ENCODE results near the gene TARS2.

The TARS2 gene

GRCh38 chr1:150535511-150536287, 48.5 kb downstream of the TARS2 start:
- DNase-seq (ENCODE audit: low read depth), result no peak
- H3K4me3 ChIP-seq (ENCODE audit: low read length), result no peak overlapping the region
- TF ChIP-seq CTCF (conservative IDR thresholded peaks at IDR 0.05; ENCODE audit: low read depth, low read length), result no peak

DNA sequence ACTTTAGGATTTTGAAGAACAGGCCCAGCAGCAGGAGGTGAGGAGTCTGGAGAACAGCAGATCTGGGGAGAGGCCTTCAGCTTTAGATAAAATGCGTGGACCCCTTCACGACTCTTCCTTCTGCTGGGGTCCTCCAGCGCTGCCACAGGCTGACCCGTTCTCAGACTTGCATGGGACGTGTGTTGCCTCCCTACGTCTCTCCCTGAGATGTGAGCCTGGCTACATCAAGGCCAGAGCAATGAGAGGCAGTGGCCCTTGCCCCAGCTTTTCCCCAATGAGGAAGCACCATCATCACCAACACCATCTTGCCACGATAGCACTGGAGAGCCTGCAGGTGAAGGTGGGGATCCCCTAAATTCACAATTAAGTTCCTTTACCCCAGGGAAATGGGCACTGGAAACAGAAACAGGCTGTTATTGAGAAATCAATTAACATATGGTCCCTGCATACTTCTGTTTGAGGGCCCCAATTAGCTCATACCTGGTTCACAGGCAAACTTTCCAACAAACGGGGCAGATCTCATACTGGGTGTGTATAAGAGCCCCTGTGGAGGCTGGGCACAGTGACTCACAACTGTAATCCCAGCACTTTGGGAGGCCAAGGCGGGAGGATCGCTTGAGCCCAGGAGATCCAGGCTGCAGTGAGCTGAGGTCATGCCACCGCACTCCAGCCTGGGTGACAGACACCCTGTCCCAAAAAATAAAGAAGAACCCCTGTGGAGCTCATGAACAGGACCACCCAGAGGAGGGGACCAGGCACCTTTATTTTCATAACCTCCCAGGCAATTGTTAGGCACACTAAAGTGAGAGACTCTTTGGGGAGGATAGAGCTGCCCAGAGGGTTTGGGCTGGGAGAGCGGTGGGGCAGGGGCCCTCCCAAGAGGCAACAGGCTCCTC, 49.9 kb downstream of the TARS2 start:
- no peak overlapping the region for H3K4me3 ChIP-seq (ENCODE audit: low read length)
- DNase-seq (ENCODE audit: low read depth), result no peak
- no peak for TF ChIP-seq CTCF (conservative IDR thresholded peaks at IDR 0.05; ENCODE audit: low read depth, low read length)

DNA sequence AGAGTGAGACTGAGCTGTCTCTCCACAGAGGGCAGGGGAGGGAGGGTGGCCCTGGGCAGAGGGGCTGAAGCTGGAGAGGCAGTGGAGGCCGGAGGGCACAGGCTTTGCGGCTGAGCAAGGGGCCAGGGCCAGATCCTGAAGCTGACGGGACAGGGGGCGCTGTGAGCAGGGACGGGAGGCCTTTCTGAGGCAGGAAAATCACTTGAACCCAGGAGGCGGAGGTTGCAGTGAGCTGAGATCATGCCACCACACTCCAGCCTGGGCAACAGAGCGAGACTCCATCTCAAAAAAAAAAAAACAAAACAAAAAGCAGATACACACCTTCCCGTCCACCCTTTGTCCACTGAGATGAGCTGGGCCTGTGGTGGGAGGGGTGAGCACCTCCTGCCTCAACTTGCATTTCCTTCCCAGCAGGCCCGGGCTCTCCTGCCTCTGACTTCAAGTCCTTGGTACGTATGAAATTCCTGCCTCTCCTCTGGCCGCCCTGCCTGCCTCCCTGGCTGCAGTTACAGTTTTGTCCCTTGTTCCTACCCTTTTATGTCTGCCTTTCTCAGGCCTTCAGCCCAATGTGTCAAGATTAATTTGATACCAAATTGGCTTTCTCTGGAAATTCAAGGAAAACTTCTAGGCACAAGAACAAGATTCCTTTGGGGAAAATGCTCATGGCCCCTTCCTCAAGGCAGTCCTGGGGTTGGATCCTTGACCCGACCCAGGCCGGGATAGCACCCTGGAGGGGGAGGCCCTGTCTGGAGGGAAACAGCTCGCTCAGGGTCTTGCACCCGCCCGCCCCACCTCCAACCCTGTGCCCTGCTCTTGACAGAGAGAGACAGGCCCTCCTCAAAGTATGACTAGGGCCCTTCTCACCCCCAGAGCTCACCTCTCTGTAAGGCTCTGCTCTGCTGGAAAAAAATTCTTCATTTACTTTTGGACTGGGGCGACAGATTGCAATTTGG, 50.8 kb downstream of the TARS2 start:
- TF ChIP-seq CTCF (conservative IDR thresholded peaks at IDR 0.05; ENCODE audit: low read depth, low read length), result peak; percentile 11
- no peak overlapping the region for H3K4me3 ChIP-seq (ENCODE audit: low read length)
- DNase-seq (ENCODE audit: low read depth), result no peak

DNA sequence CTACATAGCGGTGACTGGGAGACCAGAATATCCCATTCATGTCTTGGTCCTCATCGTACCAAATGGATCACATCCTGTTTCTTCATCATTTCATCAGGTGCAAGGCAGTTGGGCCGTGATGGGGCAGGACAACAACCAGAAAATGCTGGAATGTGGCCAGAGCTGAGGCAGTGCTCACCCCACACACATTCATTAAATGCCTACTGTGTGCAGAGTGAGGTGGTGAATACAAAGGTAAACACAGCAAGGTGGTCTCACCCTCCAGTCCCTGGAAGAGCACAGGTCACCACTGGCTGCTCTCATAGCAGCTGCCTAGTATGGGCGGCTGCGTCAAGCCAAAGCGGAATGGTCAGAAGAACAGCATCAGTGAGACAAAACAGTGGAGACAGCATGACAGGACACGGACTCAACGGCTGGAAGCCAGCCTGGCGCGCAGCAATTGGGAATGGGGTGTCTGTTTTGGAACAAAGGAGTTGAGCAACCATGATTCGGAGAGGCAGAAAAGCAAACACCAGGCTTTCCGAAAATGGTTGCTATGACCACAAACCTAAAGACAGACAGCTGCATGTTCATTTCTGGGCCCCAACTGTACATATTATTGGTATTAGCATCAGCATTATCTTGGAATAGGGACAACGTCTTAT, 56.4 kb downstream of the TARS2 start:
- H3K4me3 ChIP-seq (ENCODE audit: low read length), result no peak overlapping the region
- no peak for DNase-seq (ENCODE audit: low read depth)
- no peak for TF ChIP-seq CTCF (conservative IDR thresholded peaks at IDR 0.05; ENCODE audit: low read depth, low read length)

- DNase-seq (ENCODE audit: low read depth), result no peak
- no peak overlapping the region for H3K4me3 ChIP-seq (ENCODE audit: low read length)
- no peak for TF ChIP-seq CTCF (conservative IDR thresholded peaks at IDR 0.05; ENCODE audit: low read depth, low read length)
Observed at GRCh38 chr1:150544204-150544603, 57.0 kb downstream of the TARS2 start.

- TF ChIP-seq CTCF (conservative IDR thresholded peaks at IDR 0.05; ENCODE audit: low read depth, low read length), result no peak
- no peak overlapping the region for H3K4me3 ChIP-seq (ENCODE audit: low read length)
- no peak for DNase-seq (ENCODE audit: low read depth)
Observed at GRCh38 chr1:150545486-150546032, 58.3 kb downstream of the TARS2 start.
